ENCODE data around the gene TICAM2.

DNA sequence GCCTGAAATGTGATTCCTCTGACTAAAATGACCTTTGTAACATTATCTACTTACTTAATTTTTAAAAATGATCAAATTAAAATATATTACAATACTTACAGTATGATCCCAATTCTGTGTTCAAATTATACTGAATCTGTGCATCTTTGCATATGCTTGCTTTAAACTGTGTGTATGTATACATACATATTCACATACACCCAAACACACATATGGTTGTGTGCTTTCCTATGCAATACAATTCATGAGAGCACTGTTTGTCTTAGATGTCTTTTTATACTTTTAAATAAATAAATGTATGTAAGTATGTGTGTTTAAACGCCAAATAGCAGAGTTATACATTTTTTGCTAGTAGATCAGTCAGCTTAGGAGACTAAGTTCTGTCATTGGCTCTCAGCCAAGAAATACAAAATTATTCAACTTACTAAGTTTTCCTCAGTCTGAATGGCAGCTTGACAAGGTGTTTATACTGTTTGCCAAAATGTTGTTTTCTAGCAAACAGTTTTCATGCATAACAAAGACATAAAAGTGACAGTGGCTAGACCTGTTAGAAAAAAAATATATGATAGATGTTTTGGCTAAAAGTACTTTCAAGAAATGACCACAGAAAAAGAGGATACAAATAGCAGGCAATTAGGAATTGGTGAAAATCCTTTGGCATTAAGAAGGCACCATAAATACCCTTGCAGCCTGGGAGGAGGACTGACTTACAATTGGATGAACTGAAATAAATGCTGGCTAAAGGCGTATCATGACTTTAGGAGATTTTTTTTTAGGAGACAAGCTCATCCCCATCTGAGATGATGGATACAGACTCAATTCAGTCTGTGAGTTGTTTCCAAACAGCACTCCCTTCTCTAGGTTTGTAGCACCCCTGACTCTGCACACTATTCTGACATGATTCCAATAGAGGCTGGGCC lies 7.9 kb downstream of the TICAM2 start:
- TF ChIP-seq GLIS3 (CRISPR knock-in tag; IDR thresholded peaks at IDR 0.05) = no peak
- no peak for TF ChIP-seq ZNF70 (CRISPR knock-in tag; IDR thresholded peaks at IDR 0.05)
- TF ChIP-seq, protein P1, sequence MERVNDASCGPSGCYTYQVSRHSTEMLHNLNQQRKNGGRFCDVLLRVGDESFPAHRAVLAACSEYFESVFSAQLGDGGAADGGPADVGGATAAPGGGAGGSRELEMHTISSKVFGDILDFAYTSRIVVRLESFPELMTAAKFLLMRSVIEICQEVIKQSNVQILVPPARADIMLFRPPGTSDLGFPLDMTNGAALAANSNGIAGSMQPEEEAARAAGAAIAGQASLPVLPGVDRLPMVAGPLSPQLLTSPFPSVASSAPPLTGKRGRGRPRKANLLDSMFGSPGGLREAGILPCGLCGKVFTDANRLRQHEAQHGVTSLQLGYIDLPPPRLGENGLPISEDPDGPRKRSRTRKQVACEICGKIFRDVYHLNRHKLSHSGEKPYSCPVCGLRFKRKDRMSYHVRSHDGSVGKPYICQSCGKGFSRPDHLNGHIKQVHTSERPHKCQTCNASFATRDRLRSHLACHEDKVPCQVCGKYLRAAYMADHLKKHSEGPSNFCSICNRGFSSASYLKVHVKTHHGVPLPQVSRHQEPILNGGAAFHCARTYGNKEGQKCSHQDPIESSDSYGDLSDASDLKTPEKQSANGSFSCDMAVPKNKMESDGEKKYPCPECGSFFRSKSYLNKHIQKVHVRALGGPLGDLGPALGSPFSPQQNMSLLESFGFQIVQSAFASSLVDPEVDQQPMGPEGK (CRISPR knock-in tag; IDR thresholded peaks at IDR 0.05; ENCODE audit: borderline replicate concordance) = no peak
- no peak for TF ChIP-seq ZFP30 (CRISPR knock-in tag; IDR thresholded peaks at IDR 0.05)
- no peak for TF ChIP-seq TOX (CRISPR knock-in tag; IDR thresholded peaks at IDR 0.05; ENCODE audit: borderline replicate concordance)
- TF ChIP-seq SNAI2 (CRISPR knock-in tag; IDR thresholded peaks at IDR 0.05) = no peak
- TF ChIP-seq ZNF565 (CRISPR knock-in tag; conservative IDR thresholded peaks at IDR 0.05; ENCODE audit: low read depth) = no peak
- TF ChIP-seq, protein P2, sequence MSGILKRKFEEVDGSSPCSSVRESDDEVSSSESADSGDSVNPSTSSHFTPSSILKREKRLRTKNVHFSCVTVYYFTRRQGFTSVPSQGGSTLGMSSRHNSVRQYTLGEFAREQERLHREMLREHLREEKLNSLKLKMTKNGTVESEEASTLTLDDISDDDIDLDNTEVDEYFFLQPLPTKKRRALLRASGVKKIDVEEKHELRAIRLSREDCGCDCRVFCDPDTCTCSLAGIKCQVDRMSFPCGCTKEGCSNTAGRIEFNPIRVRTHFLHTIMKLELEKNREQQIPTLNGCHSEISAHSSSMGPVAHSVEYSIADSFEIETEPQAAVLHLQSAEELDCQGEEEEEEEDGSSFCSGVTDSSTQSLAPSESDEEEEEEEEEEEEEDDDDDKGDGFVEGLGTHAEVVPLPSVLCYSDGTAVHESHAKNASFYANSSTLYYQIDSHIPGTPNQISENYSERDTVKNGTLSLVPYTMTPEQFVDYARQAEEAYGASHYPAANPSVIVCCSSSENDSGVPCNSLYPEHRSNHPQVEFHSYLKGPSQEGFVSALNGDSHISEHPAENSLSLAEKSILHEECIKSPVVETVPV (CRISPR knock-in tag; IDR thresholded peaks at IDR 0.05) = no peak
- no peak for TF ChIP-seq ARNTL (CRISPR knock-in tag; IDR thresholded peaks at IDR 0.05; ENCODE audit: borderline replicate concordance, low read depth)
- TF ChIP-seq OSR1 (CRISPR knock-in tag; IDR thresholded peaks at IDR 0.05) = no peak
- TF ChIP-seq ESRRG (CRISPR knock-in tag; IDR thresholded peaks at IDR 0.05) = no peak
- TF ChIP-seq ZFP3 (CRISPR knock-in tag; IDR thresholded peaks at IDR 0.05) = no peak

Measured in SK-N-SH treated with all-trans-retinoic acid at 6 μM for 48 hours (cell line).